ENCODE data around the gene TNFRSF1B. TPM values are rescaled to one million over a fixed set of nuclear protein-coding genes. Genes with fewer than 3 reads are reported as not detected.

TNFRSF1B gene
- total and polyA plus RNA-seq, 9 of the 15 experiments (the other 6 are each of a cell fraction or from before 2014, with no cell fraction given), result 8.8 to 91.3 (median 36.0) TPM

GRCh38 chr1:12206238-12206637 lies 39.4 kb downstream of the TNFRSF1B start:
- peak overlapping the region in 1 of 2 experiments; percentile 4; a peak in 1 of 4 replicates for H3K9ac ChIP-seq (ENCODE audit: insufficient read depth in 1 of 2, low read depth in 2 of 2, low read length in 2 of 2)
- no peak overlapping the region for H3K27ac ChIP-seq (ENCODE audit: extremely low read depth, low read depth, low read length)
- ChIA-PET CTCF (ENCODE audit: low intra/inter-chr PET ratio) (interaction anchor here (7.6 kb wide), 1 partner anchor 81 kb away, joined by 195 read pairs; no protein-coding TSS in a partner anchor), POLR2A (interaction anchor here (0.7 kb wide), 1 partner anchor 80 kb away, joined by 3 read pairs; no protein-coding TSS in a partner anchor)
- no peaks in the 10 kb centered on the region for H3K9me1 ChIP-seq (ENCODE audit: control insufficient read depth, insufficient read depth, low read length)
- H2AFZ ChIP-seq (ENCODE audit: low read depth, low read length), result no peak overlapping the region
- no peak for DNase-seq (ENCODE audit: extremely low read depth in 1 of 4, low spot score in 3 of 4)
- FAIRE-seq, result no peak
- TF ChIP-seq POLR3A (IDR thresholded peaks at IDR 0.05; ENCODE audit: borderline replicate concordance, extremely low read depth, insufficient read depth, insufficient read length) (no peak), ZNF121 (CRISPR knock-in tag; conservative IDR thresholded peaks at IDR 0.05) (peak; percentile 95), NEUROD1 (IDR thresholded peaks at IDR 0.05; ENCODE audit: borderline replicate concordance, low read depth, low read length, partially characterized antibody) (no peak), BMI1 (IDR thresholded peaks at IDR 0.05; ENCODE audit: low read length) (no peak), ZNF12 (CRISPR knock-in tag; IDR thresholded peaks at IDR 0.05) (no peak), NFE2 (IDR thresholded peaks at IDR 0.05; ENCODE audit: low read depth) (peak; percentile 19; the same call in 1 of the 2 replicates), RBM25 (IDR thresholded peaks at IDR 0.05; ENCODE audit: low read depth, low read length, severe bottlenecking) (peak; percentile 7)
- no TSS peak for BruUV-seq (replicated peaks)
- 53% methylated on average over 5 of the region's 5 CpGs for WGBS (ENCODE audit: insufficient coverage, low coverage, missing lambda C conversion rate)
- in situ Hi-C loops (cut with MboI) (no loop called here), intact Hi-C loops (cut with micrococcal nuclease) (loop anchor here (5.0 kb wide), 1 partner anchor 44 kb away; no protein-coding TSS in a partner anchor)
- H3K27me3 ChIP-seq (ENCODE audit: control insufficient read depth in 2 of 2, insufficient read depth in 2 of 2, low read length in 2 of 2), result no peaks in the 10 kb centered on the region
- H4K20me1 ChIP-seq (replicated peaks; ENCODE audit: control insufficient read depth, insufficient read depth, low read length), result 0 out of 2 replicates have a peak, but pooled peaks cover 3% of the 10 kb centered on the region
- peaks cover 15 to 33% of the 10 kb centered on the region in 2 experiments; a peak in 4 of 5 replicates for H3K4me1 ChIP-seq (replicated peaks in 1 of 2; ENCODE audit: control insufficient read depth in 2 of 2, insufficient read depth in 2 of 2, low read length in 2 of 2)
- H3K4me2 ChIP-seq (ENCODE audit: insufficient read depth, low read length), result no peak overlapping the region
- no peak overlapping the region for H3K4me3 ChIP-seq
- no peaks in the 10 kb centered on the region for H3K9me3 ChIP-seq (replicated peaks; ENCODE audit: control insufficient read depth, insufficient read depth, low read depth, low read length)
- peaks cover 40% of the 10 kb centered on the region; the same call in 2 of the 3 replicates for H3K36me3 ChIP-seq (ENCODE audit: control insufficient read depth, insufficient read depth, low read length)
- no peak for ATAC-seq
- no peaks in the 10 kb centered on the region for H3K79me2 ChIP-seq (ENCODE audit: control insufficient read depth, insufficient read depth, low read length)
